Fibroblast of skin of right quadriceps (primary cell): Measurements from ENCODE around the gene MSX2.
"Not testable (repeated sequence)": the region's sequence is repeated elsewhere in the genome, so short reads cannot be mapped to it uniquely, and the experiment has no call there.

Experiments used
- DNase-seq: peaks from one replicate; pipeline ENCODE4 v3.0.0-alpha.2; 2013

The MSX2 gene

DNA sequence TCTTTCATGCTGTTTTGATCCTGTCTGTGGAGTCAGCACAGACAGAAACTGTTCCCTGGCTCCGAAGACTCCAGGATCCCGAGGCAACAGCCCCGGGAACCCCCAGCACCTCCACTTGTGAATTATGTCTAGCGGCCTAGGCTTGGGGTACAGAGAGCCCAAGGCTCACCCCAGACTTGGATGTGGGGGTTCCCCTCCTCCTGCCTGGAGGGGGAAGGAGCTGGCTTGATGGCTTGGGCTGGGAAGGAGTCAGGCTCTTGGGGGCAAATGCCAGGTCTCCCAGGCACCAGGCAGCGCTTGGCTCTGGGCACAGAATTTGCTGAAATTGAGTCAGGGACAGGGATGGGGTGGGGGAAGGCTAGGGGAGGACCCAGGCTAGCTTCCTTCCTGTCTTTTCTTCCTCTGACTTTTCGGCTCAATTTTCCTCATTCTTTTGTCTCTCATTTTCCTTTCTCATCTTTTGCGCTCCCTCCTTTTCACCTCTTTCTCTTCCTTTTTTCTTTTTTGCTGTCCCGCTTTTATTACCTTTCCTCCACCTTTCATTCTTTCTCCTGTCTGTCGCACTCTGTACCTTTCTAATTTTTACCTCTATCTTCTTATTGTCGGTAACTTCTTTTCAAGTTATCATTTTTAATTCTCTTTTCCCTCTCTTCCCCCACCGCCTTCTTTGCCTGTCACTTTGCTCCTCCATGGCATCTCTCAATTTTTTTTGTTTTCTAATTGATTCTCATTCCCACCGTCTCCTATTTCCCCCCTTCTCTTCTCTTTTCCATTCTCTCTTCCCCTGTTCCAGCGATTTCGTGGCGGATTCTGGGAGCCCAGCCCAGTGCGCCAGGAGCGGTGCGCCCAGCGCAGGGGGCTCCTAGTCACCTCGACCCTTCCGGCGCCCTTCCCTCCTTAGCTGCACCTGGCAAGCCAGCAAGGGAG, 10.5 kb downstream of the MSX2 start:
- DNase-seq, result no peak

DNA sequence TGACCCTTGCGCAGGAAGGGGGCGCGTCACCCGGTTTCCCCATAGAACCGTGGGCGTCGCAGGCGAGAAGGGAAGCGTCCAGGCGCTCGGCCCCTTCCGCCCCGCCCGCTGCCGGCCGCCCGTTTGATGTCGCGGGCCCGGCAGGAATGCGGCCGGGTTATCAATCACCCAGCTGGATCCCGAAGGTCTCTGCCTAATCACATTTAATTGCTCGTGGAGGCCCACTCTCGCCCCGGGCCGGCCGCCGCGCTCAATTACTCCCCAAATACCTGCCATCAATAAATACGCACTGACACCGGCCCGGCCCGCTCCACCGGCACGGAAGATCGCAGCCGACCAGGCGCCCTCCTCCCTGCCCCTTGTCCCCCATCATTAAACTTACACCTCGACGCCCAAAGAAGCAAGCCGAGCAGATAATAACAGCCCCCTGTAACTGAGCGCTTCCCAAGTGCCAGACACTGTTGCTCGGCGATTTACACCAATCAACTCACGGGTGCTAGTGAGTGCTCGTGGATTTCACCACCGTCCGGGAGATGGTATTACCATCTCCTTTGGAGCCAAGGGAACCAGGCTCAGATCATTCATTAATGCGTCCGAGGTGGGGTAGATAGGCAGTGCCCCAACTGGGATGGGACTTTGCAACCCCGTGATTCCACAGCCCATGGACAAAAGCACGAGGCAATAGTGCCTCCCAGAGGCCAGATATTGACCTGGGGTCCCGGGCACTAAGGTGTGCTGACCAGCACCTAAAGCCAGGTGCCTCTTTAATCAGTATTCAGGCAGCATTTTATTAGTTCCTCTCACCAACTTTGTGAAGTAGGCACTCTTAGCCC, 11.3 kb downstream of the MSX2 start:
- DNase-seq, result no peak

DNA sequence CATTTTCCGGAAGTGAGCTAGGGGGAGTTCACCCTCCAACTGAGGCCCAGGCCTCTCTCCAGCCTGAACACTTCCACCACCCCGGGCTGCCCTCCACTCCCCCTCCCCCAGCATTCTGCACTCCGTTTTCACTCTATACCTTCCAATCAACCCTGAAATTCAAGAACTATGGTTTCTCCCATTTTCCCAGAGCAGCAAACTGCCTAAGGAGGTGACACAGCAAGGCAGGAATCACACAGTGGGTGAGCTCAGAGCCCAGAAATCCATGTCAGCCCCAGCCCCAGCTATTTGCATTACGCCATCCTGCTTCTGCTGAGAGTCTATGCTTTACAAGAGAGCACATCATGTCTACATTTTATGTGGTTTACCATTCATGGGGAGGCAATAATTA, 11.9 kb downstream of the MSX2 start:
- DNase-seq, result peak; percentile 93

DNA sequence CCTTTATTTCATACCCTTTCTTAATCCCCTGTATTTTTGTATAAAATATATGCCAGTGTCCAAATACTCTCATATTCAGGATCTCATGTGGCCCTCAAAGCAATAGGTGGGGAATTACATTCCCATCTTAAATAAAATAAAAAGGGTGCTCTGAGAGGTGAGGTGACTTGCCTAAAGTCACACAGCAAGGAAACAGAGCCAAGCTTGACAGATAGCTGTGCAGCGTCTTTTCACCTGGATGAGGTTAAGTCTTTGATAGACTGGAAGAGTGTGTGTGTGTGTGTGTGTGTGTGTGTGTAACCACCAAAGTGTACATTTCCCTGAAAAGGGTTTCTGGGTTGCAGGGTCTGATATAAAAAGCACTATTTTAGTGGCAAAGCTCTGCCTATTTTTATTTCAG, 12.4 kb downstream of the MSX2 start:
- DNase-seq, result no peak

DNA sequence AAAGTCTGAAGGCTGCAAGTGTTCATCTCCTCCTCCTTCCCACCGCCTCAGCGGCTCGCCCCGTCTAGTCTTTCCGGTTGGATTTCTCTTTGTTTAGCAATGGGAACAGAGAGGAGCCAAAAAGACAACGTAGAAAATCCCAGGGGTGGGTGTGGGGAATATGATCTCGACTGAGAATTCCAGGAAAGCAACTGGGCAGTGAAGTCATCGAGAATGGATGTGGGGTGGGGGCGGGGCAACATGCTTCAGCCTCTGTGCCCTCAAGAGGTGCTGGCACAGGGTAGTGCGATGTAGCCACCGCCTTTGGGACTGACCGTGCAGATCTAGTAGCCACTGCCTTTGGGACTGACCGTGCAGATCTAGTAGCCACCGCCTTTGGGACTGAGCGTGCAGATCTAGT, 12.9 kb downstream of the MSX2 start:
- DNase-seq, result peak; percentile 73

DNA sequence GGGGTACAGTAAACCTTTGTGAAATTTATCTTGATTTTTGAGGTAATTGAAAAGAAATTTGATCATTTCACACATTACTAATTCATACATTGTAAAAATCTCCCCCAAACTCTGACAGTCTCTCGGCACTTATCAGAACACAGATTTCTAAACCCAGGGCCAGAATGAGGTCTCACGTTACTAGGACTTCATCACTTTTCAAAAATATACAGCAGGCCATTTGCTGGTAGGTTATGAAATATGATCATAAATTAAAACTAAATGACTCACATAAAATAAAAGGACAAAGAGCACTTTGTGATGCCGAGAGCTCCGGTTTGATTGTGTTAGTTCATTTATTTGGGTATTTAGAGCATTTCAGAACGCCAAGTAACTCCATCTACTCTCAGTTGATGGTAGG, 17.0 kb downstream of the MSX2 start:
- DNase-seq, result no peak

DNA sequence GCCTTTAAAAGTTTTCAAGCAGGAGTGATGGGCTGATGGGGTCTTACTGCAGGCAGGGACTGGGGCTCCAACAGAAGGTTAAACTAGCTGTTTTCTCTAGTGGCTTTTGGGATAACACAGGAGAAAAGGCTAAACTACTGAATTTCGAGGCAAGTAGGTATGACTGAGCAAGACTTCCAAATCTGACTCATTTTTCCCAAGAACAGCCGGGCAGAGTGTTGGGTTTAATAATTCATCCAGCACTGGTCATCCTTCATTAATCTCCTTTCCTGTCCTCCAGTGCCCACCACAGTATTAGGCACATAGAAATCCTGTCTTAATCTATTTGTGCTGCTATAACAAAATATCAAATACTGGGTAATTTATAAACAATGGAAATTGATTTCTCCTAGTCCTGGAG, 20.5 kb downstream of the MSX2 start:
- no peak for DNase-seq

DNA sequence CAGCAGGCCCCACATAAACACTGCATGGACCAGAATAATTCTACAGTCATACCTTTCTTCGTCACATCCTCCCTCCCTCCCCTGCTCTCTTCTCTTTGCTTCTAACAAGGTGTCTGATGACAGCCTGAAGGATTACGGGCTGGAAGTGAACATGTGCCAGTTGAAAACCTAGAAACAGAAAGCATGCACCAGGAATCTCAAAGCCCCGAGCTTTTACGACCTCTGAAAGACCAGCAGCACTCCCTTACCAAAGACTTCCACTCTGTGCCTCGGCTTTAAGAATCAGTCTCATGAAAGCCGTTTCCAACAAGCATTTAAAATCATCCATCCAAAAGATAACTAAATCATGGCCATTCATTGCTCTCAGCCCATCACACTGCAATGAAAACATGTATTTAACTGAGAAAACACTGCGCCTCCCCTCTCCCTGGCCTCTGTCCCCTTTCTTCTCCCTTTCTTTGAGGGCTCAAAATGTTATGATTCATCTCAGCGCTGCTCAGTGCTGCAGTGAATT, 21.3 kb downstream of the MSX2 start:
- DNase-seq, result no peak

DNA sequence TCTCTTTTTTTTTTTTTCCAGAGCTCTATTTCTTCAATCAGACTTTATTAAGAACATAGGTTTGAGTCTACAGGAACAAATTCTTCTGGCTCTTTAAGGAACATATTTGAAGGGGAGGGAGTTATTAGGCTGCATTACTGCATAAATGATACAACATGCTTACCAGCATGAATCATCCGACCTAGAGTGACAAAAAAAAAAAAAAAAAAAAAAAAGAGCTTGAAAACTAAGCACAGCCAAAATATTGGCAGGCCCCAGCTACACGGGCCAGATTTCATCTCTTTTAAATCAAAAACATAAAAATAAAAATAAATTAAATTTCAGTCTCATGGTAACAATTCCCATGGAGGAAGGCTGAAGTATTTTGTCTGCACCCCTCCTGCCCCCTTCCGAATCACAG, 26.3 kb downstream of the MSX2 start:
- peak; percentile 81 for DNase-seq

DNA sequence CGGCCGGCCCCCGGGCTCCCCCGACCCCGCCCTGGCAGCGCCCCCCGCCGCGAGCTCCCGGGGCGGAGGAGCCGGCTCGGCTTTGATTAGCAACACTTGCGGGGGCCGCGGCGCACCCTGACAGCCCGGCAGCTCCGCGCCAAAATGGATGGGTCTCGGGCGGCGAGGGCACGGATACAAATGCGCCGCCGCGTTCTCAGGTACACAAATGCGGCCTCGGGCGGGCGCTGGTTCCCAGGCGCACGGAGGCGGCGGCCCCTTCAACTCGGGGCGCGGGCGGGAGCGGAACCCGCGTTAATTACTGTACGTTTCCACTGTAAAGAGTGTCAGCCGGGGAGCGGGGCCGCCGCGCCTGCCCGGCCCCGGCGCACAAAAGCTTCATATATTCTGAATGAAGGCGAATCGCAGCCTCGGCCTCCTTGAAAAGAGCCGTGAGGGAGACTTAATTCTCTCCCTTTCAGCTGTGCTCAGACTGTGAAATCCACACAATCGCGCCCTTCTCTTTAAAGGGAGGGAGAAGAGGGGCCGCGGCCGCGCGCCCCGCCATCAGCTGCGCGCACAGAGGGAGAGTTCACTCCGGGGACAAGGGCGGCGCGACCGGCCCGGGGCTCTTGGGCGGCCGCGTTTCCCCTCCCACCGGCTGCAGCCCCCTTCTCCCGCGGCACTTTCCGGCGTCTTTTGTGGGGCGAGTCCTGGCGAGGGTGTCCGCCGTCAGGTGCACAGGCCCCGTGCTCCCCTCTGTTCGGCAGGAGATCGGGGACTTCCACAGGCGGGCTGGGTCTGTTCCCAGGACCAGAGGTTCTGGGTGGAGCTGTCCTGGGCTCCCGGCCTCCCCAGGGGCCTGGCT, 27.0 kb downstream of the MSX2 start:
- DNase-seq, result no peak

DNA sequence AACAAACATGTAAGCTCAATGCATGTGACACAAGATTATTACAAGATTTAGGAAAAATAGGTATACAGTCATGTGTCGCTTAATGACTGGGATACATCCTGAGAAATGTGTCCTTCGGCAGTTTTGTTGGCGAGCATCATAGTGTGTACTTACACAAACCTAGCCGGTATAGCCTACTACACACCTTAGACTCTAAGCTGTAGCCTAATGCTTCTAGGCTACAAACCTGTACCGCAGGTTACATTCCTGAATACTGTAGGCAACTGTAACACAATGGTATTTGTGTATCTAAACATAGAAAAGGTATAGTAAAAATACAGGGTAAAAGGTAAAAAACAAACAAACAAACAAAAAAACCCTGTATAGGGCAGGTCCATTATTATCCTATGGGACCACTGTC, 27.7 kb downstream of the MSX2 start:
- DNase-seq, result no peak

DNA sequence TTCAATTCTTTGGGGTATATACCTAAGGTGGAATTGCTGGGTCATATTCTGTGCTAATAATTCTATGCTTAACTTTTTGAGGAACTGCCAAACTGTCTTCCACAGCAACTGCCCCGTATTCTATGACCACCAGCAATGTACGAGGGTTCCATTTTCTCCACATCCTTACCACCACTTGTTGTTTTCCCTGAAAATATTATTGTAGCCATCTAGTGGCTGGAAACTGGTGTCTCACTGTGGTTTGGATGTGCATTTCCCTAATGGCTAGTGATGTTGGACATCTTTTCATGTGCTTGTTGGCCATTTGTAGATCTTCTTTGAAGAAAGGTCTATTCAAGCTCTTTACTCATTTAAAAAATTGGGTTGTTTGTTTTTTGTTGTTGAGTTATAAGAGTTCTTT, 30.7 kb downstream of the MSX2 start:
- no peak for DNase-seq

DNA sequence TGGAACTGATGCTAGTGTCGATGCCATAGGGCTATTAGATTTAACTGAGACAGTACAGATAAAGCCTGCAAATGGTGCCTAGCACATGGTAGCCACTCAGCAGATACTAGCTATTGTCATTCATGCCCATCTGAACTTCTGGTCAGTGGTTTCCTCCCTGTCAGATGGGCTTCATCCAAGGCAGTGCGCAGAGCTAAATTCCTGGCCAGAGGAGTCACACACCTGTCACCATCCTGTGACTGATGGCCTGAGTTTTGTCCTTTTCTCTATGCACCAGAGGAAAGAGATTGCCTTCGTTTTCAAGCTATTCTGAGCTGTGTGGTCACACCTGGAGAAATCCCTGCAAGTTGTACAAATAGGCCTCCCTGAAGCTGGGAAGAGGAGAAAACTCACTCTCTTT, 34.7 kb downstream of the MSX2 start:
- no peak for DNase-seq

DNA sequence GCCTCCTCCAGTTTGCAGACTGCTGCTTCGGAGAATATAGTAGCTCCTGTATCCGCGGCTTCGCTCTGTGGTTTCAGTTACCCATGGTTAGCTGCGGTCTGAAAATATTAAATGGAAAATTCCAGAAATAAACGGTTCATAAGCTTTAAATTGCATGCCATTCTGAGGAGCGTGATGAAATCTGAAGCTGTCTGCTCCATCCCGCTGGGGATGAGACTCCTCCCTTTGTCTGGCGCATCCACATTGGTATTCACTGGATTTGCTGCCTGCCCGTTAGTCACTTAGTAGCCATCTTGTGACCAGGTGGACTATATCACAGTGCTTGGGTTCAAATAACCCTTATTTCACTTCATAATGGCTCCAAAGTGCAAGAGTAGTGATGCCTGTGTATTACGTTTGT, 36.3 kb downstream of the MSX2 start:
- DNase-seq, result no peak

DNA sequence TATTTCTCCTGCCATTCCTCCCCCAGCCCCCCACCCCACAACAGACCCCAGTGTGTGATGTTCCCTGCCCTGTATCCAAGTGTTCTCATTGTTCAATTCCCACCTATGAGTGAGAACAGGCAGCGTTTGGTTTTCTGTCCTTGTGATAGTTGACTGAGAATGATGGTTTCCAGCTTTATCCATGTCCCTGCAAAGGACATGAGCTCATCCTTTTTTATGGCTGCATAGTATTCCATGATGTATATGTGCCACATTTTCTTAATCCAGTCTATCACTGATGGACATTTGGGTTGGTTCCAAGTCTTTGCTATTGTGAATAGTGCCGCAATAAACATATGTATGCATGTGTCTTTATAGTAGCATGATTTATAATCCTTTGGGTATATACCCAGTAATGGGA, 37.0 kb downstream of the MSX2 start:
- DNase-seq, result not testable (repeated sequence)

DNA sequence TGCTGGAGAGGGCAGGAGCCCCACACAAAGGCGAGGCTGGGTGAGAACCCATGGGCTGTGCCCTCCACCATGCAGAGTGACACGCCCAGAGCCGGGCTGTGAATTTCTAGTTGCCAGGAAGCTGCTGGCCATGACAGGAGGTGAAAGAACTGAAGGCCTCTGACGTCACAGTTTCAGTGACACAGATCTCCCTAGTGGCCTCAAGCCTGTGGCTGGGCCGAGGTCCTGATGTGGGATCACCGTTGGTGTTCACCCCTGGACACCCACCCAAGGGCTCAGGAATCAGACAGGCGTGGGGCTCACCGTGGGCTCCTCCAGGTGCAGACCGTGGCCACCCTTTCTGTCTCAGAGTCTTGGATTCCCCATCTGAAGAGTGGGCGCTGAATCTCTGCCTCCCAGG, 39.9 kb downstream of the MSX2 start:
- no peak for DNase-seq

DNA sequence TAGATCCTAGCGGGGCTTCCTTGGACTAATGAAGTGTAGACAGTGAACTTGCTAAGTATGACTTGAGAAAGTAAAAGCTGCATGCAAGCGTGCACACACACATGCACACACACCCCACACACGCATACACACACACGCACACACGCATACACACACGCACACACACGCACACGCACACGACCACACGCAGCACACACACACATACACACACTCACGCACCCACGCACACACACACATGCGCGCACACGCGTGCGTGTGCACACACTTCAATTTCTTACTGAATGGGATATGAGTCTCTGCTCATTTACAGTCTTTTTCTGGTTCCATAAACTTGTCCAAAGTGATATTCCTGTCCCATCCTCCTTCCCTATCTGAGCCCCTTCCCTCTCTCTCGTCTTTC, 41.2 kb downstream of the MSX2 start:
- DNase-seq, result no peak

DNA sequence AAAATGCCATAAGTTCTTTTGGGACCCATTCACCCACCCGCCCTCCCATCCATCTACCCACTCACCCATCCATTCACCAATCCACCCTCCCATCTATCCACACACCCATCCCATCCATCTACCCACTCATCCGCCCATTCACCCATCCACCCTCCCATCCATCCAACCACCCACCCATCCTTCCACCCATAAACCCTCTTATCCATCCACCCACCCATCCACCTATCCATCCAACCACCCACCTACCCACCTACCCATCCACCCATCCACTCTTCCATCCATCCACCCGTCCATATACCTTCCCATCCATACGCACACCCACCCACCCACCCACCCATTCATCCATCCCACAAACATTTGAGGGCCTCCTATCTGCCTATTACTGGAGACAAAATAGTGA, 43.3 kb downstream of the MSX2 start:
- DNase-seq, result no peak

DNA sequence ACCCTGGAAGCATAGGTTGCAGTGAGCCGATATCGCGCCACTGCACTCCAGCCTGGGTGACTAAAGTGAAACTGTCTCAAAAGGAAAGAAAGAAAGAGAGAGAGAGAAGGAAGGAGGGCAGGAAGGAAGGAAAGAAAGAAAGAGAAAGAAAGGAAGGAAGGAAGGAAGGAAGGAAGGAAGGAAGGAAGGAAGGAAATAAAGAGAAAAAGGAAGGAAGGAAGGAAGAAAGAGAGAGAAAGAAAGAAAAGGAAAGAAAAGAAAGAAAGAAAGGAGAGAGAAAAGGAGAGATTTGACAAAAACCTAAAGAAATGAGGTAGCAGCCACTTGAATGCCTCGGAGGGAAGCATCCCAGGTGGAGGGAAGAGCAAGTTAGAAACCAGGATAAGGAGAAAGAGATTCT, 44.6 kb downstream of the MSX2 start:
- no peak for DNase-seq

DNA sequence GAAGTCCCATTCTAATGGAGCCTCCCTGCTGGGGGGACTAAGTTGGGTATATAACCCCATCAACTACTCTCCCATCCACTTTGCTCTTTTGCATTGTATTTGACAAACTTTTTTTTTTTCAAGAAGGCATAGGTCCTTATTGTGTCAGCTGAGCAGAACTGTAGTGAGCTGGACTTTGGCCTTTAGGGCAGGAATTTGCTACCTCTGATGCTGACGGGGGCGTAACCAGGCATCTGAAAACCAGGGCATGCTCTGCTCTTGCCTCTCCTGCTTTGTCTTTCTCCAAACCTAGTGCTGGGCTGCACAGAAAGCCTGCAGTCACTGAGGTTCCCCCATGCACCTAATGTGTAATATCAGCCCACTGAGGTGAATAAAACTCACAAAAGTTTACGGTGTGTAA, 49.0 kb downstream of the MSX2 start:
- DNase-seq, result no peak

DNA sequence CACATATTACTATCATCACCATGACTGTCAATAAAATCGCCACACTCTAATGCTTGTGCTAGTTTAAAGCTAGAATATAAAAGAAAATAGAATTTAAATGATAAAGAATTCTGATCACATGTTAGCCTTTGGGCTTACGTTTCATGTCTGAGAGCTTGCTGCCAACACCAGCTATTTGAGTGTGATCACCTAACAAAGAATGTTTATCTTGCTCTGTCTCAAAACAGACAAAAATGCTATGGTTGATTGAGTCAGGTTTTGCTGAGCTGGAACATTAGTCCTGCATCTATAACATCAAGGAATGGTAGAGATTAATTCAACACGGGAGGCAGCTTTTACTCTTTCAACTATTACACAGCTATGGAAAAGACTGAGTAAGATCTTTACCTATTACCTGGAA, 50.7 kb downstream of the MSX2 start:
- no peak for DNase-seq

DNA sequence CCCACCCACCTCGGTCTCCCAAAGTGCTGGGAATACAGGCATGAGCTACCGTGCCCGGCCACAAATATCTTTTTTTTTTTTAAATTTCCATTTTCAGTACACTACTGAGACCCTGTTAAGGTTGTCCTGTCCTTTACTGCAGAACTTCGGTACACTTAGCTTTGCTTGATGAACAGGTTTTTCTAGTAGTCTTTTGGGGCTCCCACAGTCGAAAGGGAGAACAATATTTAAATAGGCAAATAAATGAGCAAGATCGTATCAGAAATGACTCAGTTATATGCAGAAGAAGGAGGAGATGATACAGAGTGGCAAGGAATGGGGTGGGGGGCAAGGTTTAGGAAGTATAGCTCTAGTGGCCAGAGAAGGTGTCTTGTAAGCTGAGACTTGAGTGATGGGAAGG, 52.7 kb downstream of the MSX2 start:
- DNase-seq, result no peak

DNA sequence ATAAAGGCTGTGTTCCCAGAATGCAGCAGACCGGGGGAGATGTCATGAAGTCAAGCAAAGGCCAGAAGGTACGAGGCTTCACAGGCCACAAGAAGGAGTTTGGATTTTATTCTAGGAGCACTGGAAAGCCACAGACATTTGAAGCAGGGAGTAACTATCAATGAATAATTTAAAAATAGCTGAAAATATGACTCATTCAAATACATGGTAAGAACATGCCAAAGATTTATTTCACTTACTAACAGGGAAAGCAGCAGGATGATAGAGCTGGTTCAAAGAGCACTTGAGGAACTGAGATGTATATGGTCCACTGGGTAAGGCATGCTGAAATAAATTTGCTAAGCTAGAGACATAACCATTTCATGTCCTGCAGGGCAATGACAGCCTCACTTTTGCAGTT, 53.2 kb downstream of the MSX2 start:
- DNase-seq, result peak; percentile 33
